Stimulated activated CD8-positive, alpha-beta memory T cell treated with anti-CD3 and anti-CD28 coated beads, Interleukin-4, amount 100 ng/mL, for 1 hour (primary cell): ENCODE results near the gene PALLD.
"Not testable (repeated sequence)": the region's sequence is repeated elsewhere in the genome, so short reads cannot be mapped to it uniquely, and the experiment has no call there.

ENCODE experiments used
- DNase-seq, 2 donors: peaks; one replicate each; pipeline ENCODE4 v3.0.0-alpha.2; 2020; ENCODE audit warnings: low read depth in 2 of 2, low spot score in 1 of 2

PALLD gene

DNA sequence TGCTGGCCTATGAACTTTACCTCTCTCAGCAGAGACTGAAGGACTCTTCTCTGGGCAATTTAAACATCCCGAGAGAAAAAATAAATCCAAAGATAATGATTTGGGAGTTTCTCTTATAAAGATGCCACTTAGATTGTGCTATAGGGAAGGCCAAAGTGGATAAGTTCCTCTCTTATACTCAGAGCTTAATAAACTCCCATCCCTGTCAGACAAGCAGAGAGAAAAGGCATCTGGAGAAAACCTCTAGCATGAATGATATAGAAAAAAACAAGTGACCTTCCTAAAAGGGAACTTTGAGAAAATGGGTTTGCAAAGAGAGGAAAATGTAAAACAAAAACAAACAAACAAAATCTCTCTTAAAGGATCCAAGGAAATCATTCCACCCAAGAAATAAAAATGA lies 199.4 kb downstream of the PALLD start:
- DNase-seq: no peak

DNA sequence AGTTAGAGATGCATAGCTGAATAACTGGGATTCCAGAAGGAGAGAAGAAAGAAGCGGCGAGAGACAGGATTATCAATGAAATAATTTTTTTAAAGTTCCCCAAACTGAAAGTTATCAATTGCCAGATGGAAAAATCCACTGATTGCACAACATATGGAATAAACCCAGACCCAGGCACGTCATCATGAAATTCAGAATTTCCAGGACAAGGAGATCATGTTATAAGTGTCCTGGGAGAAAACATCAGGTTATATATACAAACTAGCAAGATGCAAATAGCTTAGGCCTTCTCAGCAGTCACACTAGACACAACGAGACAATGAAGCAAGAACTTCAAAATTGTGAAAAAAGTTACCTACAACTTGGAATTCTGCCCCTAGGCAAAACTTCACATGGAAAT lies 200.0 kb downstream of the PALLD start:
- no peak for DNase-seq

GRCh38 chr4:168699224-168699878 lies 202.5 kb downstream of the PALLD start:
- DNase-seq: no peak

DNA sequence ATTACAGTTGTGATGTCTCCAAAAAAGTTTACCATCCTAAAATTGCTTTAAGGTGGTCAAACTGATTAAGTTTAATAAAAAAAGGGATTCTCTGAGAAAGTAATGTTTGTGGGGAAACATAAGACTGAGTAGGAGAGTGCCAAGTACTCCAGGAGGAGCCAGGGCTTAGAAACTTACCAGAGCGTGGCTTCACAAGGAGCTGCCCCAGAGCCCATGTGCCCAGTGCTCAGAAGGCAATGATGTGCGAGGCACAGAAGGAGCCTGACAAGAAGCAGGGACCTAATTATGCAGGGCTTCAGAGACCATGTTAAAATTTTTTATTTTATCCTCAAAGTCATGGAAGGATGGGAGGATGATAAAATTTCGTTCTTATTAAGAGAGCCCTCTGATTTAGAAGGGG lies 204.2 kb downstream of the PALLD start:
- DNase-seq: no peak

GRCh38 chr4:168702581-168703087 lies 205.8 kb downstream of the PALLD start:
- not testable (repeated sequence) for DNase-seq

DNA sequence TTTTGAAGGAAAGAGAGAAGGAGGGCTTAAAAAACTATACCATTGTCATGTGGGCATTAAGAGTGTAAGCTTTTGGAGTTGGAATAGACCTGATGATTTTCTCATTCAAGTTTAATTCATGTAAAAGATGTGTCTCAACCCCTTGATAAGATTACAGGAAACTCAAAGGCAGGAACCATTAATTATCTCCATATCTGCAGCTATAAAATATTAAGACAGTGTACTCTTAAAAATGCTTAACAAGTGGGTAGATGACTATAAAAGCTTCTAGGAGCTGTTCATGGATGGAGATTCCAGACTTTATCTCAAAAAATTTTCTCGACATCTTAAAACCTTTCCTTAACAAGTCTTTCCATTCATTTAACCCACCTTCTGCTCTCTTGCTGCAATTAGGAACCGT lies 208.3 kb downstream of the PALLD start:
- DNase-seq: no peak

DNA sequence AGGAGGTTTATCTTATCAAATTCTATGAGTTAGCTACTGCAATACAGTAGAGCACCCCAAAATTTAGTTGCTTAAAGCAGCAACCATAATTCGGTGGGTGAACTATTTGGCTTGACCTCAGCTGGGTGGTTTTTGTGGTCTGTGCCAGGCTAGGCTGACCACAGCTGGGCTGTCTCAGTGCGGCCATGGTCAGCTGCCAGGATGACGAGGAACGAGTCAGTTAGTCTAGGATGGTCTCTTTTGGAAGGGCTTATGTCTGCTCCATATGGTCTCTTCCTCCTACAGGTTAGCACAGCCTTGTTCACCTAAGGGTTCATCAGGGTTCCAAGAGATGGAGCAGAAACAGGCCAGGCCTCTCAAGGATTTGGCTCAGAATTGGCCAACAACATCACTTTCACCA lies 210.4 kb downstream of the PALLD start:
- no peak for DNase-seq

DNA sequence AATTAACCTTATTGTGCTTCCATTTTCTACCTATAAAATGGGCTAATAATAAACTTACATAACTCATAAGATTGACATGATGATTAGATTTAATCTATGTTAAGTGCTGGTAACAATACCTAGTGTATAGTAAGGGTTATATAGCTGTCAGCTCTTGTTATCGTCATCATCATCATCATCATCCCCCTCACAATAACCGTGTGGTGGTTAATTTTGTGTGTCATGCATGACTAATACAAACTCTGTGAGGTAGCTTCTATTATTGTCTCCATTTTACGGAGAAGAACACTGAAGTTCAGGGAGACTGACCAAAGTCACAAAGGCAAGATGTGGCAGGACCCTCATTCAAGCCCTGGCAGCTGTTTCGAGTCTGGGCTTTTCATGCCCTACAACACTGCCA lies 211.3 kb downstream of the PALLD start:
- DNase-seq: no peak

DNA sequence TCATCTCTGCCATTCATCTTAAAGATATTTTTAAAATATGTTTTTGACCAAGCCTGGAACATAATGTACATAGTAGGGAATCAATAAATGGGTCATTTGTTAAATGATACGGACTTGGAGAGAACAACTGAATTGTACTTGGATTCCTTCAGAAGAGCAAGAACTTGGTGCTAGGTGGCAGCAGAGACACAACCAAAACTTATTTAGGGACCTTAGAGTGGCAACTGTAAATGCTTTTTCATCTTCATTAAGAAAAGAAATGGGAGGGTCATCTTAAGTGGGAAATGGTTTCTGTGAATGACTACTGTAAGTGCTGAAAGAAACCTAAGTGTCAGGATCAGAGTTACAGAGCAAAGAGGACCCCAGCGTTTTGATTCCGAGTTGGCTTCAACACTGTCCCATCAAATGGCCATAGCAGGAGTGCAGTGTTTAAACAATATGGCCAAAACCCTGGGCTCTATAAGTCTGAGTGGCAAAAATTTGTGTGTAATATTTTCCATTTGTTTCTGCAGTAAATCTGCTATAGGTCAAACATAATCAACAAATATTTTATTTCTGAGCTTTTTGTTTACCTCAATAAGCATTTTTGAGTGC lies 213.6 kb downstream of the PALLD start:
- DNase-seq: no peak

DNA sequence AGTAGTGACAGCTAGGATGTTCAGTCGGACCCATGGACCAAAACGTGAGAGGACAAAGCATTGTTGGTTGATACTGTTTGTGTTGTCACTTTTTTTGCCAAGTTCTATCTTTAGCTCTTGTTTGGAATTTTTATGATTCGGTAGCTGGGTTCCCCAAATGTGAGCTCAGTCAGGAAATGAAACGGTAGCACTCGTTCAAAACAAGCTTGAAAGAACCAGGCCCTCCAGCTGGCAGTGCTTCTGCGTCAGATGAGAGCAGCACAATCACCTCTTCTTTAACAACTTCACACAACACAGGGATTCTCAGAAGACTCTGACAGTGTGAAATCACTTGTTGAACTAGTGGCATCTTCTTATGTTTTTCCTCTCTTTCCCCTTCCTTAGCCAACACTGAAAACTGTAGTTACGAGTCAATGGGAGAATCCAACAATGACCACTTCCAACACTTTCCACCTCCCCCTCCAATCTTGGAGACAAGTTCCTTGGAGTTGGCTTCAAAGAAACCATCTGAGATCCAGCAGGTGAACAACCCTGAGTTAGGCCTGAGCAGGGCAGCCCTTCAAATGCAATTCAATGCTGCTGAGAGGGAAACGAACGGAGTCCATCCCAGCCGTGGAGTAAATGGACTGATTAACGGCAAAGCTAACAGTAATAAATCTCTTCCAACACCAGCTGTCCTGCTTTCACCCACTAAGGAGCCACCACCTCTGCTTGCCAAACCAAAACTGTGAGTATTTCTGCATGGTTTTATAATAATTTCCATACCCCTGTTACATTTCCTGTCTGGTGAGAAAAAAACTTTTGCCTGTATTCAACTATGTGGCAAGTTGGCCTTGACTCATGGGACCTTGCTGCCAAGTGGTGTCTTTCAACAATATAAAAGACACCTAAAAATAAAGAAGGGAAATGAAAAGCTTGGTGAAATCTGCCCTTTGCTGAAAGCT lies 214.6 kb downstream of the PALLD start:
- no peak for DNase-seq

DNA sequence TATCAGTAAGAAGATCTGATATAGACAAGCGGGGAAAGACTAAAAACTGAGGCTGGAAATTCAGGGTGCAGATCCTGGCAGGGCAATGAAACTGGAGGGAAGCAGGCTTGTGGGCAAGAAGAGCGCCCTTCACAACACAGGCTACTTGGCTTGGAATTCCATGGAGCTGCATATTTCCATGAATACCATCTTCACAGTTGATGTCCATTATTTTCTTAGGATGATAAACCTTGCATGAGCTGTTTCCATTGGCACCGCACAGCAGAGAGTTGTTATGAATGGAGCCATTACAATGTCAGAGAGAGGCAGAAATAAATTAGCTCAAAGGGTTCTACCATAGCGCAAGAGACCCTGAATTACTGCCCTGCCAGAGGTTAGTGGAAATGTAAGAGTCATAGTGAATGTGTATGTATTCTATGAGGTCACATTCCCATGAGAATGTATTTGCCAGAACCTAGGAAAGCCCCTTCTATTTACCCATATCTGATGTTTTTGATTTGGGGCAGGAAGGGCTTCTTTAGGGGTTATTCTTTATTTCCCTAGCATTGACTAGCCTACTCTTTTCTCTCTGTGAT lies 215.6 kb downstream of the PALLD start:
- no peak for DNase-seq

DNA sequence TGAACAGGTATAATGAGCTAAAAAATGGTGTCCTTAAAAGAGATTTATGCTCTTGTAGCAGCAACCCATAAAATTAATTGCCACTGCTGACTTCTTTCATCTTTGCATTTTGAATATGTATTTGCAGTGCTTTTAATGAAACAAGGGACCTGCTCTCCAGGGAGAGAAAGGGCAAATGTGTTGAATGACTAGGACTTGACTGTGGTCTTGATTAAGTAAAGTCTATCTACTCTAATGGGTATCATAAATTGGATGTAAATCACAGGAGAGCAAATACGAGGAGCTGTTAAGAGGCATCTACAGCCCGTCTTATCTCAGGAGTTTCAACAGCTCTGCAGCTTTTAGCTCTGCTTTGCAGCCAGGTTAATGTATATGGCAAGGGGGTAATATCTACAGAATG lies 216.4 kb downstream of the PALLD start:
- DNase-seq: no peak

DNA sequence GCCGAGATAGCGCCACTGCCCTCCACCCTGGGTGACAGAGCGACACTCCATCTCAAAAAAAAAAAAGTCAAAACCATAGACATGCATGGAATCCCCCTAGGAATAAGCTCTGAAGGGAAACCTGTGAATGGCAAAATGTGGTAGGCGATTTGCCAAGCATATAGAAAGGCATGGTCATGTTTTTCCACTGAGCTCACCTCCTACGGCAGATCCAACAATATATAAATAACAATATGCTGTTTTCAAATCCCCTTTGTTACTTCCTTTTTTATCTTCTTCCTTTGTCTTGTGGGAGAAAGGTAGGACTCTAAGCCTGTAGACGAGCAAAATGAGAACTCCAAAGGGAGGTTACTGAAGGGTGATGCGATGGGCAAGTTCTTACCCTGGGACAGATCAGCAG lies 219.0 kb downstream of the PALLD start:
- no peak for DNase-seq

DNA sequence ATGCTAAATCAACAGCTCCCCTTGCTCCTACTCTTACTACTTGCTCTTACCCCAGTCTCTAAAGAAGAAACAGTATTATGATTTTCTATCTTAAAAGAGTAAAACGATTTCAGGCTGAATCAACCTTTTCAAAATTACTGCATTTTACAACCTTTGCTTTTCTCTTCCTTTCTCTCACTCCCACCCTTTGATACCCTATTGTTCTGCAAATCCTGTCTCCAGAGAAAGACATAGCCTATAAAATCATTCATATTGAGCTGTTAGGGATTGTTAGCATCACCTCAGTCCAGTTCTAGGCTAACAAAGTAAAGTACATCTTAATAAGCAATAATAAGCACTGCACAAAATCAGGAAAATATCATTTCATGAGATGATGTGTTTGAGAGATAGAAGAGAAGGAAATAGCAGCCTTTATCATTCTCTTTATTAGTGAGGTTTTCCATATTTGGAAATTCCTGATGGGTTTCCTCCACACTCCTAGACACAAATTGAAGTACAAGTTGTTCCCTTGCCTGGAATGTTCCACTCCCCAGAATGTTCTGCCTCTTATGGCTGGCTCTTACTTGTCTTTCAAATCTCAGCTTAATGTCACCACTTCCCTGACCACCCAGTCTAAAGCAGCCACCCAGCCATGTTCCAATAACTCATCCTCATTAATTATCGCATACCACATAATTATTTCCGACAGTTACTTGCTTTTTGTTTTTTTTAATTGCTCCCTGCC lies 219.7 kb downstream of the PALLD start:
- DNase-seq: no peak

DNA sequence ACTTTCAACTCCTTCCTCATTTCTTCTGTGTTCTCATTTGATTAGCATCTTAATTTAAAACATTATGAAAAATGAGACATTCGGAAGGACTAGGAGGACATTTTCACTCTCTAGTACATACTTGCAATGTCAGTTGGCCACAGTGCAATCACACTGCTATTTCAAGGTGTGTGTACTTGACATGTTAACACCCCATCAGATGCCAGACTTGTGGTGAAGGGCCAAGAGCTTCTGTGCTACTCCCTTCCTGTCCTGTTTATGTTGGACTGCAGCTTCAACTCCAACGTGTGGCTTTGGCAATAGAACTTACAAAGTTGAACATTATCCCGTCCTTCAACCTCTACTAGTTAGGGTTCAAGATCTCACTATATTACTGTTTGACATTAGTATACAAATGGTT lies 221.0 kb downstream of the PALLD start:
- no peak for DNase-seq

DNA sequence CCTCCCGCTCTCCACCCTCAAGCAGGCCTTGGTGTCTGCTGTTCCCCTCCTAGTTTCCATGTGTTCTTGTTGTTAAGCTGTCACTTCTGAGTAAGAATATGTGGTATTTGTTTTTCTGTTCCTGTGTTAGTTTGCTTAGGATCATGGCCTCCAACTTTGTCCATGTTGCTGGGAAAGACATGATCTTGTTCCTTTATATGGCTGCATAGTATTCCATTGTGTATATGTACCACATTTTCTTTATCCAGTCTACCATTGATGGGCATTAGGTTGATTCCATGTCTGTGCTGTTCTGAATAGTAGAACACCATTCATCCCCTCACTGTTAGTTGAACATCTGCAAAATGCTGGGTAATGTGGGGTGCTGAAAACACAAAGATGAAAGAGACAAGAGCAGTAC lies 222.9 kb downstream of the PALLD start:
- no peak for DNase-seq

DNA sequence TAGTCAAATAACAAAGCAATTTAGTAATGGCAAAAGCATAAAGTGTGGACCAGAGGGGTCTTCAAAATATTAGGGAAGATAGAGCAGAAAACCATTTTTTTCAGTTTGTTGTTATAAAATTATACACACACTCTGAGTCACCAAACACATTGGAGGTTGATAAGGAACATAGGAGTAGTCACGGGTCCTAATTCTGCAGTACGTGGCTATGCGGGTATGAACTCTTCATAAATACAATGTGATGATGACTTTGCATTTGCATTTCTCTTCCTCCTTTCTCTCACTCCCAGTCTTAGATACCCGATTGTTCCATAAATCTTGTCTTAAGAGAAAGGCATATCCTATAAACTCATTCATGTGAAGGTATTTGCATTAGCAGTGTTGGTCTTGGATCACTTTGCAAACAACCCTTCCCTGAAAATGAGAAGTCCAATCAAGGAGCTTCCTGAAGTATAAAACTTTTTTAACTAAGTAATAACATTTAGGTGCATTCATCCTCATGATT lies 223.6 kb downstream of the PALLD start:
- DNase-seq: no peak

GRCh38 chr4:168722391-168722790 lies 225.5 kb downstream of the PALLD start:
- DNase-seq: no peak

DNA sequence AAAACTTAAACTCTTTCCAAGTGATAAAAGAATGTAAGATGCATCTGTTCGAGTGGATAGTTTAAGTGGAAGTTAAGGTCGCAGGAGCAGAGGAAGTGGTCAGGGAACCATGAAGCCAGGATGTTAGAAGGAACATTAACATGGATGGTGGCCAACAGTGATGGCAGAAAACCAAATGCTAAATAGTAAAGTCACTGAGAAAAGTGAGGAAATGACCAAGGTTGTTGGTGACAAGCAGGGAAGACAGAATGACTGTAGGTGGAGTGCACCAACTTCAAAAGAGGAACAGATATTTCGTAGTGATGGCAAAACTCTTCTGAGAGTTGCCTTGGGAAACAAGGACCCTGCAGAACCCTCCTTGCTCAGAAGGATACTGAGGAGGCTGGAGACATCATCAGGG lies 226.2 kb downstream of the PALLD start:
- no peak for DNase-seq

- no peak for DNase-seq
These were observed 226.7 kb downstream of the PALLD start for GRCh38 chr4:168723569-168723968.

GRCh38 chr4:168724243-168724642 lies 227.4 kb downstream of the PALLD start:
- DNase-seq: no peak
